ENCODE results near the gene CEP57L1. TPM values are rescaled to one million over a fixed set of nuclear protein-coding genes. Genes with fewer than 3 reads are reported as not detected.

CEP57L1 gene
- total RNA-seq, 1 experiment from 2014 or later = 18.9 TPM

DNA sequence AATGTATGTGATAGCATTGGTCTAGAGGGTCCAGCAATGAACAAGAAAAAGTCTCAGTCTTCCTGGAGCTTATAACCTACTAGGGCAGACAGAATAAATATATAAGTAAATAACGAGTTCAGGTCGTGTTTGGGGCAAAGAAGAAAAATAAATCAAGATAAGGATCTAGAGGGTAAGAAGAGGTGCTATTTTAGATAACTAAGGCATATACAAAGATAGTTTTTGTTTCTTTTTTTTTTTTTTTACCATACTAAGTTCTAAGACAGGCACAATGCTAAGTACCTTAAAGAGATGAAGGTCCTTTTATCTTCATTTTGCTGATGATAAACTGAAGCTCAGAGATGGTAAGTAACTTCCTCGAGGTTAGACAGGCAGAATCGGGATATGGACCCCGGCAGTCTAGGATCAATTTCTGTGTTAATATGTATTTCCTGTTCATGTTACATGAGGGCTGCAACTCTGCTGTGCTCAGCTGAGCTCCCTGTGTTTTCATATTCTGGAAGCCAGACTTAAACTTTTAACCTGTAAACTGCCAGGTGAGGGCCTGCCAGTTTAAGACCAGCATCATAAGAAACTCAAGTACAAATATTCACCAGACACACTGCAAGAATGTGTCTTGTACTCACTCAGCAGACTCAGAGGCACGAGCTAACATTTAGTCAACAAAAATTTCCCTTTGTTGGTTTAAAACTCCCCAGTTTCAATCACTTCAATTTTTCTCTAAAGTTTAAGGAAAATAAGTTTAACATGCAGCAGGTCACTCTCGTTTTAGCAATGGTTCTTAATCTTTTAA is 24.0 kb upstream of the CEP57L1 start:
- no peak for DNase-seq (ENCODE audit: unreplicated experiment)
- BruUV-seq (replicated peaks) = no TSS peak
- intact Hi-C loops (cut with micrococcal nuclease) = no loop called here
- ChIA-PET POLR2A (interaction anchor here (0.6 to 4.9 kb wide), 19 partner anchors 9 to 530 kb away, joined by 3 to 61 read pairs (median 4); partner anchors contain the start of genes FOXO3 and SESN1), CTCF (interaction anchor here (0.5 to 7.9 kb wide), 17 partner anchors 11 to 1093 kb away, joined by 3 to 109 read pairs (median 4); no protein-coding TSS in a partner anchor)
- Mint-ChIP-seq H3K36me3 (ENCODE audit: insufficient read depth, unreplicated experiment) (no peaks in the 10 kb centered on the region), H3K9me3 (ENCODE audit: unreplicated experiment) (no peaks in the 10 kb centered on the region), H3K4me1 (ENCODE audit: insufficient read depth, unreplicated experiment) (peaks cover 11% of the 10 kb centered on the region), H3K27me3 (ENCODE audit: insufficient read depth, unreplicated experiment) (no peaks in the 10 kb centered on the region), H3K4me3 (ENCODE audit: unreplicated experiment) (no peak overlapping the region), H3K27ac (ENCODE audit: low read depth, unreplicated experiment) (no peak overlapping the region)
- TF ChIP-seq, protein P1, sequence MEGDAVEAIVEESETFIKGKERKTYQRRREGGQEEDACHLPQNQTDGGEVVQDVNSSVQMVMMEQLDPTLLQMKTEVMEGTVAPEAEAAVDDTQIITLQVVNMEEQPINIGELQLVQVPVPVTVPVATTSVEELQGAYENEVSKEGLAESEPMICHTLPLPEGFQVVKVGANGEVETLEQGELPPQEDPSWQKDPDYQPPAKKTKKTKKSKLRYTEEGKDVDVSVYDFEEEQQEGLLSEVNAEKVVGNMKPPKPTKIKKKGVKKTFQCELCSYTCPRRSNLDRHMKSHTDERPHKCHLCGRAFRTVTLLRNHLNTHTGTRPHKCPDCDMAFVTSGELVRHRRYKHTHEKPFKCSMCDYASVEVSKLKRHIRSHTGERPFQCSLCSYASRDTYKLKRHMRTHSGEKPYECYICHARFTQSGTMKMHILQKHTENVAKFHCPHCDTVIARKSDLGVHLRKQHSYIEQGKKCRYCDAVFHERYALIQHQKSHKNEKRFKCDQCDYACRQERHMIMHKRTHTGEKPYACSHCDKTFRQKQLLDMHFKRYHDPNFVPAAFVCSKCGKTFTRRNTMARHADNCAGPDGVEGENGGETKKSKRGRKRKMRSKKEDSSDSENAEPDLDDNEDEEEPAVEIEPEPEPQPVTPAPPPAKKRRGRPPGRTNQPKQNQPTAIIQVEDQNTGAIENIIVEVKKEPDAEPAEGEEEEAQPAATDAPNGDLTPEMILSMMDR (IDR thresholded peaks at IDR 0.05; ENCODE audit: unreplicated experiment) = no peak

DNA sequence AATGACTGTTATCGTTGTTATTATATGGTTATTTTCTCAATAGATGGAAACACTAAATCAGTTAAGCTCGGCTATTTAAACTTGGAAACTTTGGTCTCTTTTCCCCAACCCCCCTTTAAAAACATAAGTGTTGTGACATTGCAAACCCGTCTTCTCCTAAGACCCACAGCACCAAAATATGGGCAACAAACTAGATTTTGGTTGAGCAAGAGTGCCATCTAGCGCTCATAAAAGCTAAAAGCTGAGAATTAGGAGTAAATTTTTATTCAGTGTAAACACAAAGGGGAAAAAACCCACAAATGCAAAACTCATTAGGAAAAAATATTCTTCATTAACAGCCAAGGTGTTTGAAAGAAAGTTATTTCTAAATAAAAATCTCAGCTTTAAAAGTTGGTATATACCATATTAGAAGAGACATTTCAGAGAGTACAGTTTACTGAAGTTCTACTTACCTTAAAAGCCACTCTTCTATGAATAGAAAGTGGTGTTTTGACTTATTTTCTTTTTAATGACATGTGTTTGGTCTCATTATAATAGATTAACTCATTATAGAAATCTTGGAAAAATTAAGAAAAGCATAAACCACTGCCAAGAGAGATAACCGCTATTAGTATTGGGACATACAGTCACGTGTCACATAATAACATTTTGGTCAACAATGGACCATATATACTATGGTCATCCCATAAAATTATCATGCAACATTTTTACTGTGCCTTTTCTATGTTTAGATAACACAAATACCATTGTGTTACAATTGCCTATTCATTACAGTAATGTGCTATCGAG is 21.8 kb upstream of the CEP57L1 start:
- POLR2A ChIA-PET = interaction anchor here (0.6 to 4.9 kb wide), 24 partner anchors 10 to 1136 kb away, joined by 3 to 61 read pairs (median 4); partner anchors contain the start of genes ARMC2, FOXO3 and SESN1
- intact Hi-C loops (cut with micrococcal nuclease) = loop anchor here (1.0 kb wide), 5 partner anchors 180 to 531 kb away; no protein-coding TSS in a partner anchor
- TF ChIP-seq, protein P1 (IDR thresholded peaks at IDR 0.05; ENCODE audit: unreplicated experiment) = peak; percentile 64
- no peaks in the 10 kb centered on the region for H3K9me3 Mint-ChIP-seq (ENCODE audit: unreplicated experiment)
- peaks cover 12% of the 10 kb centered on the region for H3K4me1 Mint-ChIP-seq (ENCODE audit: insufficient read depth, unreplicated experiment)
- H3K27me3 Mint-ChIP-seq (ENCODE audit: insufficient read depth, unreplicated experiment) = no peaks in the 10 kb centered on the region
- H3K36me3 Mint-ChIP-seq (ENCODE audit: insufficient read depth, unreplicated experiment) = no peaks in the 10 kb centered on the region
- CTCF ChIA-PET = interaction anchor here (0.6 to 7.9 kb wide), 48 partner anchors 8 to 1050 kb away, joined by 3 to 109 read pairs (median 3); partner anchors contain the start of genes ARMC2, PPIL6 and SMPD2
- peak; percentile 85 for DNase-seq (ENCODE audit: unreplicated experiment)
- no TSS peak for BruUV-seq (replicated peaks)
- no peak overlapping the region for H3K4me3 Mint-ChIP-seq (ENCODE audit: unreplicated experiment)
- no peak overlapping the region for H3K27ac Mint-ChIP-seq (ENCODE audit: low read depth, unreplicated experiment)

DNA sequence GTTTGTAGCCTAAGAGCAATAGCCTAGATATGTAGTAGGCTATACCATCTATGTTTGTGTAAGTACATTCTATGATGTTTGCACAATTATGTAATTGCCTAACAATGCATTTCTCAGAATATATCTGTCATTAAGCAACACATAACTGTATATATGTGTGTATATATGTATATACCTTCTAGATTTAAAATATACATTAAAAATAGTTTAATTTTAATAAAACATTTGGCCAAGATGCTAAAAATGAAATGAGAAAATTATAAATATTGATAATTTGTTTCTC is 21.2 kb upstream of the CEP57L1 start:
- Mint-ChIP-seq H3K27ac (ENCODE audit: low read depth, unreplicated experiment) (no peak overlapping the region), H3K9me3 (ENCODE audit: unreplicated experiment) (no peaks in the 10 kb centered on the region)

More for the DNA sequence above, 21.2 kb upstream of the CEP57L1 start:
- ChIA-PET POLR2A (interaction anchor here (0.6 to 4.9 kb wide), 14 partner anchors 11 to 1135 kb away, joined by 3 to 61 read pairs (median 3); partner anchors contain the start of genes FOXO3 and SESN1), CTCF (interaction anchor here (0.6 to 7.9 kb wide), 23 partner anchors 14 to 970 kb away, joined by 3 to 109 read pairs (median 4); partner anchors contain the start of genes ARMC2 and FOXO3)
- intact Hi-C loops (cut with micrococcal nuclease) = no loop called here
- no peak for DNase-seq (ENCODE audit: unreplicated experiment)
- Mint-ChIP-seq H3K27me3 (ENCODE audit: insufficient read depth, unreplicated experiment) (no peaks in the 10 kb centered on the region), H3K4me1 (ENCODE audit: insufficient read depth, unreplicated experiment) (peaks cover 11% of the 10 kb centered on the region), H3K36me3 (ENCODE audit: insufficient read depth, unreplicated experiment) (no peaks in the 10 kb centered on the region), H3K4me3 (ENCODE audit: unreplicated experiment) (no peak overlapping the region)
- TF ChIP-seq, protein P1 (IDR thresholded peaks at IDR 0.05; ENCODE audit: unreplicated experiment) = no peak
- BruUV-seq (replicated peaks) = no TSS peak

Measured in MCF 10A (cell line).